SK-N-MC (cell line): ENCODE data around the gene LVRN.

ENCODE experiments used
- EZH2 ChIP-seq: fragments of 200-600 bp; sonication (generic); IDR thresholded peaks from one replicate; pipeline ENCODE4 v1.6.1; 2017; ENCODE audit warnings: antibody characterized with exemption
- POLR2AphosphoS5 ChIP-seq: IDR thresholded peaks from 2 replicates; pipeline ENCODE4 v1.6.1; 2012; ENCODE audit warnings: mild to moderate bottlenecking, low read depth, low read length, borderline replicate concordance

DNA sequence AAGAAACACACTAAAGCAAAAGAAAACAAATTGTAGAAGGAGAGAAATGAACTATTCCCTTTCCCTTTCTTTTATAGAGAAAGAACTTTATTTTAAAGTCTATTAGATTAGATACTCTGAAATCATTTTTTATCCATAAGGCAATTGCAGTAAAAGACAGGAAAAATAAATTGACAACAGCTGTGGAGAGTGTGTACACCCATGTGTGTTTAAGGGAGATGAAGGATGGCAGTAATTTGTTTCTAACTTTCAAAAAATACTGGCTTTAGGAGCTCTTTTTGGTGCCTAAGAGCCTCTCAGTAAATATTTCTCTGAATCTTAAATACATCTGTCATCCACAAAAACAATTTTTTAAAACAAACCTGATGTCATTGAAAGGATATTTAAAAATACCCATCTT is 51.7 kb downstream of the LVRN start:
- TF ChIP-seq POLR2AphosphoS5 = no peak
- no peak for TF ChIP-seq EZH2
